Measurements from ENCODE around the gene PRKAR2A. TPM values are rescaled to one million over a fixed set of nuclear protein-coding genes. Genes with fewer than 3 reads are reported as not detected.
"Not testable (repeated sequence)": the region's sequence is repeated elsewhere in the genome, so short reads cannot be mapped to it uniquely, and the experiment has no call there.

Gene PRKAR2A
- total RNA-seq, 1 experiment from 2014 or later, result 61.3 TPM

GRCh38 chr3:48743773-48744172 is 103.9 kb downstream of the PRKAR2A start:
- POLR2A ChIA-PET, result interaction anchor here (1.2 kb wide), 1 partner anchor 51 kb away, joined by 4 read pairs; no protein-coding TSS in a partner anchor
- Mint-ChIP-seq H3K4me3 (ENCODE audit: unreplicated experiment) (no peak overlapping the region), H3K36me3 (ENCODE audit: insufficient read depth, unreplicated experiment) (peaks cover 31% of the 10 kb centered on the region), H3K9me3 (ENCODE audit: unreplicated experiment) (no peaks in the 10 kb centered on the region), H3K27me3 (ENCODE audit: insufficient read depth, unreplicated experiment) (no peaks in the 10 kb centered on the region), H3K4me1 (ENCODE audit: insufficient read depth, unreplicated experiment) (peaks cover 5% of the 10 kb centered on the region), H3K27ac (ENCODE audit: low read depth, unreplicated experiment) (no peak overlapping the region)
- CTCF ChIA-PET, result interaction anchor here (1.3 to 2.1 kb wide), 2 partner anchors 8 to 28 kb away, joined by 4 to 5 read pairs; no protein-coding TSS in a partner anchor
- no TSS peak for BruUV-seq (replicated peaks)
- TF ChIP-seq, protein P1, sequence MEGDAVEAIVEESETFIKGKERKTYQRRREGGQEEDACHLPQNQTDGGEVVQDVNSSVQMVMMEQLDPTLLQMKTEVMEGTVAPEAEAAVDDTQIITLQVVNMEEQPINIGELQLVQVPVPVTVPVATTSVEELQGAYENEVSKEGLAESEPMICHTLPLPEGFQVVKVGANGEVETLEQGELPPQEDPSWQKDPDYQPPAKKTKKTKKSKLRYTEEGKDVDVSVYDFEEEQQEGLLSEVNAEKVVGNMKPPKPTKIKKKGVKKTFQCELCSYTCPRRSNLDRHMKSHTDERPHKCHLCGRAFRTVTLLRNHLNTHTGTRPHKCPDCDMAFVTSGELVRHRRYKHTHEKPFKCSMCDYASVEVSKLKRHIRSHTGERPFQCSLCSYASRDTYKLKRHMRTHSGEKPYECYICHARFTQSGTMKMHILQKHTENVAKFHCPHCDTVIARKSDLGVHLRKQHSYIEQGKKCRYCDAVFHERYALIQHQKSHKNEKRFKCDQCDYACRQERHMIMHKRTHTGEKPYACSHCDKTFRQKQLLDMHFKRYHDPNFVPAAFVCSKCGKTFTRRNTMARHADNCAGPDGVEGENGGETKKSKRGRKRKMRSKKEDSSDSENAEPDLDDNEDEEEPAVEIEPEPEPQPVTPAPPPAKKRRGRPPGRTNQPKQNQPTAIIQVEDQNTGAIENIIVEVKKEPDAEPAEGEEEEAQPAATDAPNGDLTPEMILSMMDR (IDR thresholded peaks at IDR 0.05; ENCODE audit: unreplicated experiment), result no peak
- no peak for DNase-seq (ENCODE audit: unreplicated experiment)
- intact Hi-C loops (cut with micrococcal nuclease), result no loop called here

GRCh38 chr3:48741226-48741625 is 106.4 kb downstream of the PRKAR2A start:
- H3K27ac Mint-ChIP-seq (ENCODE audit: low read depth, unreplicated experiment); H3K27me3 Mint-ChIP-seq (ENCODE audit: insufficient read depth, unreplicated experiment); BruUV-seq (replicated peaks); DNase-seq (ENCODE audit: unreplicated experiment); H3K9me3 Mint-ChIP-seq (ENCODE audit: unreplicated experiment); H3K4me3 Mint-ChIP-seq (ENCODE audit: unreplicated experiment); H3K4me1 Mint-ChIP-seq (ENCODE audit: insufficient read depth, unreplicated experiment): not testable (repeated sequence)
- intact Hi-C loops (cut with micrococcal nuclease), result loop anchor here (2.0 kb wide), 1 partner anchor 42 kb away; no protein-coding TSS in a partner anchor
- POLR2A ChIA-PET, result interaction anchor here (0.6 to 1.2 kb wide), 3 partner anchors 24 to 735 kb away, joined by 3 to 4 read pairs (median 3); partner anchors contain the start of gene IP6K2
- CTCF ChIA-PET, result interaction anchor here (0.6 to 2.3 kb wide), 4 partner anchors 12 to 246 kb away, joined by 4 to 19 read pairs (median 6); no protein-coding TSS in a partner anchor
- peaks cover 19% of the 10 kb centered on the region for H3K36me3 Mint-ChIP-seq (ENCODE audit: insufficient read depth, unreplicated experiment)

DNA sequence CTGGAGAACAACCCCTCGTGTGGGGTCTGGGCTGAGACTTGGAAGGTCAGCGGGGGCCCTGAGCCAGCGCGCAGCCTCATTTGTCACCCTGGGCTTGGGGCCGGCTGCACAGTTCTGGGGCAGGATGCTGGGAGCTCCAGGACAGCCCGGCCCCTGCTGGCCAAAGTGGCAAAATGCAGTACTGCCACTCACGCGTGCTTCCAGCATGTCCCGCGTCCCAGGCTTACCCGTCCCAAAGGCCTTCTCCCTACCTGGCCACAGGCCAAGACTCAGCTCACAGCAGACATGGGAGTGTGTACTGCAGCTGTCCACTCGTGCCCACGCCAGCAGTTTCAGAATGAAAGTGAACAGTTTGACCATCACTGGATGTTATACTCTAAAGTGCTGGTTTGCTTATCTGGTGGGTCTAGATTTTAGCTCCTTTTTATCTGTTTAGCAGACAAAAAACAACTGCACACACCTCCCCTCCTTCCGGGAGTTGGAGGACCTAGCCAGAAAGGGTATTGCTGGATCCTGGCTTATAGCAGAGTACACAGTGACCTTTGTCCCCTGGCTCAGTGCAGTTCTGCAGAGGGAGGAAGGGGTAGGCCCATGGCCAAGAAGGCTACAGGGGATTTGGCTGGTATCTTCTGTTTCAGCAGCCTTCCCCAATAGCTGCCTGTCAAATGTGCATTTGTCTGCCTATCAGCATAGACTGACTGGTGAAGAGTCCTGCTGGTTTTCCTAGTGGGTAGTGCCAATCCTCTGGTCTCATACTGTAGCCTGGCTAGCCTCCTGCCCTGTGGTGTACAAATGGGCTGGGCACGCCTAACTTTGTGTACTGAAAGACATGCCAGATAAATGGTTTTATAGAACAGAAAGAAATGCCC is 107.5 kb downstream of the PRKAR2A start:
- Mint-ChIP-seq H3K27me3 (ENCODE audit: insufficient read depth, unreplicated experiment) (no peaks in the 10 kb centered on the region), H3K4me3 (ENCODE audit: unreplicated experiment) (no peak overlapping the region), H3K27ac (ENCODE audit: low read depth, unreplicated experiment) (no peak overlapping the region), H3K36me3 (ENCODE audit: insufficient read depth, unreplicated experiment) (peaks cover 9% of the 10 kb centered on the region), H3K4me1 (ENCODE audit: insufficient read depth, unreplicated experiment) (peaks cover 5% of the 10 kb centered on the region), H3K9me3 (ENCODE audit: unreplicated experiment) (no peaks in the 10 kb centered on the region)
- no TSS peak for BruUV-seq (replicated peaks)
- TF ChIP-seq, protein P1 (IDR thresholded peaks at IDR 0.05; ENCODE audit: unreplicated experiment), result peak; percentile 81
- ChIA-PET POLR2A (interaction anchor here (0.5 to 2.5 kb wide), 19 partner anchors 9 to 541 kb away, joined by 3 to 25 read pairs (median 4); partner anchors contain the start of genes ARIH2, CCDC51, CELSR3 and IP6K2), CTCF (interaction anchor here (0.6 to 3.3 kb wide), 48 partner anchors 9 to 939 kb away, joined by 3 to 25 read pairs (median 4); partner anchors contain the start of genes IP6K2 and NCKIPSD)
- DNase-seq (ENCODE audit: unreplicated experiment), result peak; percentile 75
- intact Hi-C loops (cut with micrococcal nuclease), result loop anchor here (2.0 kb wide), 1 partner anchor 41 kb away; no protein-coding TSS in a partner anchor

- Mint-ChIP-seq H3K9me3 (ENCODE audit: unreplicated experiment) (no peaks in the 10 kb centered on the region), H3K36me3 (ENCODE audit: insufficient read depth, unreplicated experiment) (peaks cover 7% of the 10 kb centered on the region), H3K4me1 (ENCODE audit: insufficient read depth, unreplicated experiment) (peaks cover 5% of the 10 kb centered on the region), H3K27ac (ENCODE audit: low read depth, unreplicated experiment) (no peak overlapping the region), H3K27me3 (ENCODE audit: insufficient read depth, unreplicated experiment) (no peaks in the 10 kb centered on the region), H3K4me3 (ENCODE audit: unreplicated experiment) (no peak overlapping the region)
- POLR2A ChIA-PET, result interaction anchor here (0.5 to 2.5 kb wide), 17 partner anchors 10 to 439 kb away, joined by 3 to 25 read pairs (median 5); partner anchors contain the start of genes ARIH2, CCDC51, CELSR3 and IP6K2
- no TSS peak for BruUV-seq (replicated peaks)
- intact Hi-C loops (cut with micrococcal nuclease), result no loop called here
- DNase-seq (ENCODE audit: unreplicated experiment), result no peak
- CTCF ChIA-PET, result interaction anchor here (0.6 to 3.3 kb wide), 45 partner anchors 9 to 939 kb away, joined by 3 to 25 read pairs (median 4); partner anchors contain the start of genes IP6K2 and NCKIPSD
- TF ChIP-seq, protein P1 (IDR thresholded peaks at IDR 0.05; ENCODE audit: unreplicated experiment), result no peak
These were observed 108.1 kb downstream of the PRKAR2A start for GRCh38 chr3:48739617-48739954.

Data from MCF 10A (cell line).